ENCODE results near the gene MBLAC1. TPM values are rescaled to one million over a fixed set of nuclear protein-coding genes. Genes with fewer than 3 reads are reported as not detected.

MBLAC1 gene
- total RNA-seq, 4 donors from 2014 or later, result 3.1 to 8.8 (median 5.0) TPM

DNA sequence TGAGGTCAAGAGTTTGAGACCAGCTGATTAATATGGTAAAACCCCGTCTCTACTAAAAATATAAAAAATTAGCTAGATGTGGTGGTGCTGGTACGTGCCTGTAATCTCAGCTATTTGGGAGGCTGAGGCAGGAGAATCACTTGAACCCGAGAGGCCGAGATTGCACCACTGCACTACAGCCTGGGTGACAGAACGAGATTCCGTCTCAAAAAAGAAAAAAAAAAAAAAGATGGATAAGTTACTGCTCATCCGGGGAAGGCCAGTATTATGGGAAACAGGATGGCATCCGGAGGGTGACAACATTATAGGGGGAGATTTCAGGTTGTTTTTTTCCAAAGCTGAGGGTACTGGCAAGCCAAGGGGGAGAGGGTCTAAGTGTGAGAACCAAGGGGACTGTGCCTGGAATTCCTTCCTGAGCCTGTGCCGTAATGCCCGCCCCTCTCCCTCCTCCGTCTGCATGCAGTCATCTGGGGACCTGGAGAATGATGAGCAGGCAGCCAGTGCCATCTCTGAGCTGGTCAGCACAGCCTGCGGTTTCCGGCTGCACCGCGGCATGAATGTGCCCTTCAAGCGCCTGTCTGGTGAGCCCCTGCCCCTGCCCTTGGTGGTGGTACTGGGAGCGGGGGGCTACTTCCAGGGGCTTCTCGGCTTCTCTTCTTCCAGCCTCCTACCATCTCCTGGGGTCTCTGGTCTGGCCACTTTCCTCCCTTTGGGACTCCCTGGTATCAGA lies 26.3 kb downstream of the MBLAC1 start:
- Histone ChIP-seq H3K27ac (replicated peaks in 1 of 4) (peak overlapping the region in 1 of 4 donors; percentile 16), H3K4me3 (no peak overlapping the region), H3K27me3 (no peaks in the 10 kb centered on the region), H3K4me1 (peaks cover 23 to 65% (median 39%) of the 10 kb centered on the region in 4 donors), H3K36me3 (peaks cover 19 to 61% (median 40%) of the 10 kb centered on the region in 4 donors), H3K9me3 (no peaks in the 10 kb centered on the region)
- no peak for TF ChIP-seq POLR2AphosphoS5 (IDR thresholded peaks at IDR 0.05)
- no peak for TF ChIP-seq EP300 (IDR thresholded peaks at IDR 0.05)
- TF ChIP-seq, protein P1, sequence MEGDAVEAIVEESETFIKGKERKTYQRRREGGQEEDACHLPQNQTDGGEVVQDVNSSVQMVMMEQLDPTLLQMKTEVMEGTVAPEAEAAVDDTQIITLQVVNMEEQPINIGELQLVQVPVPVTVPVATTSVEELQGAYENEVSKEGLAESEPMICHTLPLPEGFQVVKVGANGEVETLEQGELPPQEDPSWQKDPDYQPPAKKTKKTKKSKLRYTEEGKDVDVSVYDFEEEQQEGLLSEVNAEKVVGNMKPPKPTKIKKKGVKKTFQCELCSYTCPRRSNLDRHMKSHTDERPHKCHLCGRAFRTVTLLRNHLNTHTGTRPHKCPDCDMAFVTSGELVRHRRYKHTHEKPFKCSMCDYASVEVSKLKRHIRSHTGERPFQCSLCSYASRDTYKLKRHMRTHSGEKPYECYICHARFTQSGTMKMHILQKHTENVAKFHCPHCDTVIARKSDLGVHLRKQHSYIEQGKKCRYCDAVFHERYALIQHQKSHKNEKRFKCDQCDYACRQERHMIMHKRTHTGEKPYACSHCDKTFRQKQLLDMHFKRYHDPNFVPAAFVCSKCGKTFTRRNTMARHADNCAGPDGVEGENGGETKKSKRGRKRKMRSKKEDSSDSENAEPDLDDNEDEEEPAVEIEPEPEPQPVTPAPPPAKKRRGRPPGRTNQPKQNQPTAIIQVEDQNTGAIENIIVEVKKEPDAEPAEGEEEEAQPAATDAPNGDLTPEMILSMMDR (IDR thresholded peaks at IDR 0.05), result no peak
- TF ChIP-seq POLR2A (IDR thresholded peaks at IDR 0.05; ENCODE audit: low read depth), result no peak
- DNase-seq (ENCODE audit: extremely low spot score), result no peak
- 86% methylated on average over 18 of the region's 18 CpGs for WGBS
- intact Hi-C loops (cut with DNase I), result no loop called here

GRCh38 chr7:100153708-100154535 lies 27.2 kb downstream of the MBLAC1 start:
- H3K4me3 ChIP-seq, result no peak overlapping the region

DNA sequence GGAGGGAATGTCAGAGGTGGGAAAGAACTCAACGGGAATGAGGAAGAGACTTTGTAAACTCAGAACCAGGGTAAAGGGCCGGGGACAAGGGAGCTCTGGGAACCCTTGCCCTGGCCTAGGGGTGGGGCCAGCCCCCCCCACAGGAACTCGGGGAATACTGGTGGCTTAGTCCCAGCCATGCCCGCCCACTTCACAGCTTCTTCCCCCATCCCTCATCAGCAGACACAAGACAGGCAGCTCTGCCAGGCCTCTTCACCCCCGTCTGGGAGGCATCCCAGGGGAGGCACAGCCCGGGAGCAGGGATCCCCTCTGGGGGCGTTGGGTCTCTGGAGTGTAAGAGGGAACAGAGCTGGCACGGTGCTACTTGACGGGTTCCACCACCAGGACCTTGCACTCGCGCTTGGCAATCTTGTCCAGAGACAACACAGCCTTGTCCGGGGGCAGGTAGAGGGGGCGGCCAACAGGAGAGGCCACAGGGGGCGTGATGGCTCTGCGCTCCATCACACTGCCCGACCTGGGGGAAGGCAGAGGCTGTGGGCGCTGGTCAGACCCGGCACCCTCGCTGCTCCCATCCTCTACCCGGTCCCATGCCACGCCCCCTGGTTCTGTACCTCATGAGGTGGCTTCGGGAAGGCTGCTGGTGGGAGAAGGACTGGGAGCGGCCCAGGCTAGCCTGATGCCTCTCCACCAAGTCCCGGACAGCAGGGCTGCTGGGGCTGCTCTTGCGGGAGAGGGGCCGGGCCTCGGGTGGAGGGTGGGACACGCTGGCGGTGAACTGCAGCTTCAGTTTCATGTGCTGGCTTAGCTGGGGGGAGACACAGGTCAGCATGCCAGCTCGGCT lies 28.1 kb downstream of the MBLAC1 start:
- H3K27me3 ChIP-seq, result no peaks in the 10 kb centered on the region
- H3K4me1 ChIP-seq, result peaks cover 20 to 66% (median 37%) of the 10 kb centered on the region in 4 donors
- peak overlapping the region in 1 of 4 donors; percentile 4 for H3K27ac ChIP-seq (replicated peaks in 1 of 4)
- H3K36me3 ChIP-seq, result peaks cover 19 to 61% (median 40%) of the 10 kb centered on the region in 4 donors
- TF ChIP-seq, protein P1 (IDR thresholded peaks at IDR 0.05), result no peak
- TF ChIP-seq EP300 (IDR thresholded peaks at IDR 0.05) (no peak), POLR2A (IDR thresholded peaks at IDR 0.05; ENCODE audit: low read depth) (no peak), POLR2AphosphoS5 (IDR thresholded peaks at IDR 0.05) (no peak)
- 46% methylated on average over 4 of the region's 30 CpGs for WGBS
- H3K4me3 ChIP-seq, result no peak overlapping the region
- no peaks in the 10 kb centered on the region for H3K9me3 ChIP-seq
- intact Hi-C loops (cut with DNase I), result no loop called here
- DNase-seq (ENCODE audit: extremely low spot score), result no peak

More at GRCh38 chr7:100153708-100154535, 27.2 kb downstream of the MBLAC1 start:
- intact Hi-C loops (cut with DNase I), result no loop called here
- TF ChIP-seq EP300 (IDR thresholded peaks at IDR 0.05) (no peak), POLR2AphosphoS5 (IDR thresholded peaks at IDR 0.05) (no peak), POLR2A (IDR thresholded peaks at IDR 0.05; ENCODE audit: low read depth) (no peak)
- TF ChIP-seq, protein P1 (IDR thresholded peaks at IDR 0.05), result no peak
- no peak for DNase-seq (ENCODE audit: extremely low spot score)
- Histone ChIP-seq H3K4me1 (peaks cover 25 to 70% (median 40%) of the 10 kb centered on the region in 4 donors), H3K27me3 (no peaks in the 10 kb centered on the region), H3K9me3 (no peaks in the 10 kb centered on the region), H3K27ac (replicated peaks in 1 of 4) (peak overlapping the region in 1 of 4 donors; percentile 16), H3K36me3 (peaks cover 19 to 61% (median 40%) of the 10 kb centered on the region in 4 donors)
- WGBS, result 79% methylated on average over 12 of the region's 16 CpGs

DNA sequence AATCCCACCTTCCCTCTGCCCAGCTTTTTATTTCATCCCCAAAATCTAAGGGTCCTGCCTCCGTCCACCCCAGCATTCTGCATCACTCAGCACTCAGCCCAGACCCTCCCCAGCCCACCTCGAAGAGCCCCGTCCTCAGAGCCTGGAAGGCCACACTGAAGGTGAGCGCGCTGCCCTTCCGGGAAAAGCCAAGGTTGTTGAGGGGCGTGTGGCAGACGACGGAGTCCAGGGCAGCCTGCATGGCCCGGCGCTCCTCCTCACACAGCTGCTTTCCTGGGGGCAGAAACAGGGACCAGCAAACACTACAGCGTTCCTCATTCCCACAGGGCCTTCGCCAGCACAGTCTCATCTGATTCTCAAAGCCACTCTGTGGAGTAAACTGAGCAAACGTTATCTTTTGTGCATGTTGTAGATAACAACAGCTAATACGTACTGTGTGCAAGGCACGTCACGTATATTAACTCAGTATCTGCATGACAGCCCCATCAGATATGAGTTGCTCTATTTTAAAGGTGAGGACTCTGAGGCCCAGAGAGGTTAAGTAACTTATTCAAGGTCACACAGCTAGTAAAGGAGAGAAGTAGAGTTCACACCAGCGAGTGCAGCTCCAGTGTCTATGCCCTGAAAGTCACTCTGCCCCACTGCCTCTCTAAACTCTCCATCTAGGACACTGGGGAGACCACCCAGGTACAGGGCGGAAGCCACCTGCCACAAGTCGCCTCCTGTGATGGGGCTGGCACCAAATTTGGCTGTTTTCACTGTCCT lies 29.0 kb downstream of the MBLAC1 start:
- no peak overlapping the region for H3K4me3 ChIP-seq

More for the DNA sequence above, 29.0 kb downstream of the MBLAC1 start:
- Histone ChIP-seq H3K9me3 (no peaks in the 10 kb centered on the region), H3K36me3 (peaks cover 19 to 61% (median 40%) of the 10 kb centered on the region in 4 donors), H3K27ac (replicated peaks in 1 of 4) (no peak overlapping the region), H3K4me1 (peaks cover 17 to 57% (median 30%) of the 10 kb centered on the region in 4 donors), H3K27me3 (no peaks in the 10 kb centered on the region)
- intact Hi-C loops (cut with DNase I), result no loop called here
- 79% methylated on average over 15 of the region's 20 CpGs for WGBS
- TF ChIP-seq POLR2AphosphoS5 (IDR thresholded peaks at IDR 0.05), result no peak
- TF ChIP-seq, protein P1 (IDR thresholded peaks at IDR 0.05), result no peak
- TF ChIP-seq POLR2A (IDR thresholded peaks at IDR 0.05; ENCODE audit: low read depth), result no peak
- no peak for DNase-seq (ENCODE audit: extremely low spot score)
